Neutrophil (primary cell): ENCODE data around the gene SLC16A3.

Source experiments
- H3K27ac ChIP-seq: fragments of 200-600 bp; sonication (generic); 2 replicates; pipeline ENCODE4 v1.5.1; 2016; ENCODE audit warnings: mild to moderate bottlenecking, moderate library complexity
- H3K27me3 ChIP-seq: fragments of 200-600 bp; sonication (generic); 2 replicates; pipeline ENCODE4 v1.6.0; 2016; ENCODE audit warnings: mild to moderate bottlenecking
- H3K36me3 ChIP-seq: fragments of 200-600 bp; sonication (generic); 2 replicates; pipeline ENCODE4 v1.5.1; 2017
- H3K4me1 ChIP-seq, 2 experiments: fragments of 200-600 bp in 1 of 2; sonication (generic) in 1 of 2; 1 replicate in 1 of 2; 2 replicates in 1 of 2; pipeline versions ENCODE4 v1.5.1 to v1.6.1; 2013 to 2016; ENCODE audit warnings: low read depth in 1 of 2, low read length in 1 of 2, mild to moderate bottlenecking in 1 of 2, moderate library complexity in 1 of 2; ENCODE audit not compliant: control insufficient read depth in 1 of 2, insufficient read depth in 1 of 2
- H3K4me3 ChIP-seq, 2 experiments: fragments of 200-600 bp in 1 of 2; sonication (generic) in 1 of 2; 1 replicate in 1 of 2; 2 replicates in 1 of 2; pipeline ENCODE4 v1.5.1; 2013 to 2016; ENCODE audit warnings: low read depth in 1 of 2, low read length in 1 of 2, mild to moderate bottlenecking in 1 of 2, moderate library complexity in 1 of 2
- H3K9me3 ChIP-seq: fragments of 200-600 bp; sonication (generic); 2 replicates; pipeline ENCODE4 v1.5.1; 2016
- CTCF ChIP-seq: fragments of 200-600 bp; sonication (generic); IDR thresholded peaks from 2 replicates; pipeline ENCODE4 v1.5.1; 2016; ENCODE audit warnings: antibody characterized with exemption

The SLC16A3 gene

GRCh38 chr17:82287868-82288801 lies 59.3 kb downstream of the SLC16A3 start:
- Histone ChIP-seq H3K27me3 (no peaks in the 10 kb centered on the region), H3K27ac (no peak overlapping the region), H3K36me3 (no peaks in the 10 kb centered on the region), H3K4me3 (no peak overlapping the region), H3K4me1 (peaks cover 12 to 14% of the 10 kb centered on the region in 2 experiments), H3K9me3 (no peaks in the 10 kb centered on the region)
- TF ChIP-seq CTCF, result no peak
